Measurements from ENCODE around the gene NT5DC2.

The NT5DC2 gene

DNA sequence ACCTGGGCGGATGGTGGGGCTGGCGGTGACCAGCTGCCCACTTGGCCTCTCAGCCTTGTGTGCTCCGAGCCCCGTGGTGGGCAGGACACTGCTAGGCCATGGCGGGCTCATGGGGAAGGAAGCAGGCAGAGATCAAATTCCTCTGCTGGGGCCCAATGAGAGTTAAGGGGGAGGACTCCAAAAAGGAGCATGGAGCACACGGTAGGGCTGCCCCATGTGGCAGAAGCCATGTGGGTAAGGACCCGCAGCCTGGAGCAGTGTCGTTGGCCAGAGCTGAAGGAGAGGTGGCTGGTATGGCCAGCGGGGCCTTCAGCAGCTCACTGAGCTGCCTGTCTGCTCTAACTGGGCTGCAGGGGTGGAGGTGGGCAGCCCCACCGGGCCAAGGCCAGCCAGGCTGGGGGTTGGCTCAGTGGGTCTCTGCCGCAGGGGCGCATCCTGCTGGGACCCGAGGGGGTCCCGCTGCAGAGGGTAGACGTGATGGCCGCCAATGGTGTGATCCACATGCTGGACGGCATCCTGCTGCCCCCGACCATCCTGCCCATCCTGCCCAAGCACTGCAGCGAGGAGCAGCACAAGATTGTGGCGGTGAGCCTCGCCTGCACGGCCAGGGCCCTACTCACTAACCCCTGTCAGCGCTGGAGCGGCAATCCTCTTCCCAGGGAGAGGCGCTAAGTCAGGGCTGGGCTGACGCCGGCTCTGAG is 27.2 kb downstream of the NT5DC2 start:
- no peak for DNase-seq

DNA sequence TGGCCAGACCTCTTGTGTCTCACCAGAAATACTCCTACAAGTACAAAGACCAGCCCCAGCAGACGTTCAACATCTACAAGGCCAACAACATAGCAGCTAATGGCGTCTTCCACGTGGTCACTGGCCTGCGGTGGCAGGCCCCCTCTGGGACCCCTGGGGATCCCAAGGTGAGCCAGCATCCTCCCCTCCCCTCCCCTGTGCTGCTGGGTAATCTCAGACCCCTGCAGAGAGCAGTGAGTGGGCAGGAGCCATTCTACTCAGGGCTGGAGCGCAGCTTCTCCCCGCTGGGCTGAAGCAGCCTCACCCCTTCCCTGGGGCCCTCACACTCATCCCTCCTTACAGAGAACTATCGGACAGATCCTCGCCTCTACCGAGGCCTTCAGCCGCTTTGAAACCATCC is 28.7 kb downstream of the NT5DC2 start:
- no peak for DNase-seq

DNA sequence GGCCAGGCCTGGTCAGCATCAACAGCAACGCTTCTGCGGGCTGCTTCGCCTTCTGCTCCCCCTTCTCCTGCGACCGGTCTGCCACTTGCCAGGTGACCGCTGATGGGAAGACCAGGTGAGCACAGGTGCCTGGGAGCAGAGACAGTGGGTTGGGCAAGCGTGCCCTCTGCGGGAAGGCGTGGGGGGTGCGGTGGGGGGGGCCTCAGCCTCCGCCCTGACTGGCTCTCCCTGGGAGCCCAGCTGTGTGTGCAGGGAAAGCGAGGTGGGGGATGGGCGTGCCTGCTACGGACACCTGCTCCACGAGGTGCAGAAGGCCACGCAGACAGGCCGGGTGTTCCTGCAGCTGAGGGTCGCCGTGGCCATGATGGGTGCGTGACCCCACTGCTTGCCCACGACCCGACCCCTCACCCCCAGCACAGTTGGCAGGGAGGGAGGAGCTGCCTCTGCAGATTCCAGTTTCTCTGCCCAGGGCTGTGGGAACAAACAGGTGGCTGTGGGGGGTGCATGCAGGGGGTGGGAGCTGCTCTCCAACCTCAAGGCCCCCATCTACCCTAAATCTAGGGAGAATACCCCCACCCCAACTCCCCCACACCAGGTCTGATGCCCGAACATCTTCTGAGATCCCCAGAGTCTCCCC is 29.8 kb downstream of the NT5DC2 start:
- no peak for DNase-seq

DNA sequence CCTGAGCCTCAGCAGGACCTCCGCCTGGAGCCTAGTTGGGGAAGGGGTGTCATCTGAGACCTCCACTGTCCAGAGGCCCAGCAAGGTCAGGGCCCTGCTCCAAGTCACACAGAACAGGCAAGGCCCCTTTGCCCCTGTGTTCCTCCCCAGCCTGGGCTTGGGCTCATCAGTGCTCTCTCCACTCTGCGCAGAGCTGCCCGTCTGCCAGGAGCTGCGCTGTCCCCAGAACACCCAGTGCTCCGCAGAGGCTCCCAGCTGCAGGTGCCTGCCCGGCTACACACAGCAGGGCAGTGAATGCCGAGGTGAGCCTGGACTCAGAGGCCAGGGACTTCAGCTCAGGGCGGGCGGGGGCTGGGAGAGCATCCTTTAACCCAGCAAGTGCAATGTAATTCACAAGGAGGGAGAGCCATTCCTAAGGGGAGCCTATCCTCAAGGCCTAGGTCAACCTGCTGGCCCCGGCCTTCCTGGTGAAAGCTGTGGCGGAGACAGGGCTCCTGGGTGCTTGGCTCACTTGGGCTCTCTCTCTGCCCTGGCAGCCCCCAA is 30.8 kb downstream of the NT5DC2 start:
- no peak for DNase-seq

GRCh38 chr3:52502001-52502400 is 31.7 kb downstream of the NT5DC2 start:
- DNase-seq = no peak

- no peak for DNase-seq
These were observed 32.6 kb downstream of the NT5DC2 start for GRCh38 chr3:52501046-52501445.

GRCh38 chr3:52498137-52499054 is 35.3 kb downstream of the NT5DC2 start:
- DNase-seq = no peak

DNA sequence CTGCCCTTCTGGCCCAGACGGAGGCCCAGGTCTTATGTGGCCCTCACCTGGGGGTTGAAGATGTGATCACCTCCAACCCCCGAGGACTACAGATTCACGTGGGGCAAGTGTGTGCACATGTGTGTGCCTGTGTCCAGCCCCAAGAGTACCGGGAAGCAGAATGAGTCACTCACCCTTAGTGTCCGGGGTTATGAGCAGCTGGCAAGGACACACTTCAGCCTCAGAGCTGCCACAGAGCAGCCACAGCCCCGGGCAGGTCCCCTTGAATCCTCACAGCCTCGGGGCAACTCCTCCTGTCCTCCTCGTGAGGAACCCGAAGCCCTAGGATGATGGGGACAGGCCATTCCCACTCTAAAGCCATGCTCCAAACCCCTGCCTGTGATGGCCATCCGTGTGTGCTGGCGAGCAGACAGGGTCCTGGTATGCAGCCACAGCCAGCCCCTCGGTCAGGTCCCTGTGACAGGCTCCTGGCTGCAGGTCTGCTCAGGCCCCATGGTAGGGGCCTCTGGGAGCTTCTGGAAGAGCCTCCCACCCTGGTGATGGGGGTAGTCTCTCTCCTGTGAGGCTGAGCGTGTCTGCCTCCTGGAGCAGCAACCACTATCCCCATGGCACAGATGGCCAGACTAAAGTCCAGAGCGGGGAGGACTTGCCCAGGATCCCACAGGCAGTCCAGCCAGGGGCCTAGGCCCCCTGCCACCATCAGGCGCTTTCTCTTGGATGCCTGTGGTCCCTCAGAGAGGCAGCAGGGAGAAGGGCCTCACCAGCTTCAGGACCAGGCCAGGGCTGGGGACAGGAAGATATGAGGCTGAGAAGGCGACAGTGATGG is 37.7 kb downstream of the NT5DC2 start:
- DNase-seq = no peak

DNA sequence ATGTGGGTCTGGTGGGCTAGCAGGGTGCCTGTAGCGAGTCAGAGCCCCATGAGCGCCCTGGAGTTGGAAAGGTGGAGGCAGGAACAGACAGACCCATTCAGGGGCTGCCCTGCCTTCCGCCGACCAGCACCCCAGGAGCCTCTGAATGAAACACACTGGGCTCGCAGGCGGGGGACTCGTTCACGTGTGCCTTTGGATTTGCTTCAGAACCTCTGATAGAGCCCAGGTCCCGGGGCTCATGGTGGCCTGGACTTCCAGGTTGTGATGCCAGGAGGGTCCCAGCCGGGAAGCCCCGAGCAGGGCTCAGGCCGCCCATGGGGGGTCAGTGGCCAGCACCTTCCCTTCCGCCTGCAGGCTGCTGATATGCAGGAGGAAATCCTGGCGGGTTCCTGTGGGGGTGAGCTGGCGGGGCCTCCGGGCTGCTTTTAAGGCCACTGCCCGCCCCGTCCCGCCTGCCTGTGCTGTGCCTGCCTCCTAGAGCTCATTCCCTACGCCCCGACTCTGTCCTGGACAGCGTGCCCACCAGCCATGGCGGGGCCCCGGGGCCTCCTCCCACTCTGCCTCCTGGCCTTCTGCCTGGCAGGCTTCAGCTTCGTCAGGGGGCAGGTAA is 38.7 kb downstream of the NT5DC2 start, which contains the start of gene STAB1:
Gene STAB1 (plus strand): TSS at position 453 of the 610 bp plus-strand sequence. CDS start 76 bp downstream, at position 529.
- DNase-seq = no peak

DNA sequence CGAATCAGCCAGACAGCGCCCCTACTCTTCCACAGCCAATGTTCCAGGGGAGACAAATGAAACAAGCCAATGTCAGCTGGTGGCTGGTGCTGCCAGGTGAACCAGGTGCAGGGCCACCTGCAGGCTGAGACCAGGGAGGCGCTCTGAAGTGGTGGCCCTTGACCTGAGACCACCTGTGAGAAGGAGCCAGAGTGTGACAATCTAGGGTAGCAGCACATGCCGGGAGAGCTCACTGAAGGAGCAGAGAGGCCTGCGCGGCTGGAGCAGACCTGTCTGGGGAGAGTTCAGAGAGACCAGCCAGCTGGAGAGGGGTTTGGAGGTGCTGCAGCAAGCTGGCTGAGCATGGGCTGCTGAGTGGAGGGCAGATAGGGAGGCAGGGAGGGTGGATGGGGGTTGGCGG is 39.2 kb downstream of the NT5DC2 start:
- no peak for DNase-seq

DNA sequence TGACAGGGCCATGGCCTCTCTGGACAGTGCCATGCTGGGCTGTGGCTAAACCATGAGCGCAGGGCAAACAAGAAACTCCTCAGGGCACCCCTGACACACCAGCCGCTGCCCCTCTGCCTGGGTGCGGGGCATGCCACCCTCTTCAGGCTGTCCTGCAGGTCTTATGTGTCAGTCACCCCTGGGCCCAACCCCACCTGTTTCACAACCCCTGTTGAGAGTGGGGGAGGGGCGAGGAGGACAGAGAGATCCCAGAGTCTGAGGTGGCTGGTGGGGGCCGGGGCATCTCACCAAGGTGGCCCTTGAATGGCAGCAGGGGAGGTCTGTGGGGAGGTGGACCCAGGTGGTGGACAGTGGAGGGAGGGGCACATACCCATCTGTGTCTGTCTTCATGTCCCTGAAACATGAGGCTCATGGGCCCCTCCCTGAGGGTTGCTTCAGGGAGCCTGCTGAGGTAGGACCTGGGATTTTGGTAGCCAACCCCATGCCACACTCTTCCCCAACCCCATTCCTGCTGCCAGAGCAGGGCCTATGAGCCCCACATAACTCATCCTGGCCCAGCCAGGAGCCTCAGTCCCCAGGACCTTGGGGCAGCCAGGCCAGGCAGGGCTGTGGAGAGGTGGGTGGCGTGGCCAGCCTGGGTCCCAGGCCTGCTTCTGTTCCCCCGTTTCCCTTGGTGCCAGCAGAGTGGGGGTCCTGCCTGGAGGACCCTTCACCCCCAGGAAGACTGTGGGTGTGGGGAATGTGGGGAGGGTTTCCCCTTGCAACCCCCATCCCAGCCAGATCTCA is 40.2 kb downstream of the NT5DC2 start:
- DNase-seq = no peak

DNA sequence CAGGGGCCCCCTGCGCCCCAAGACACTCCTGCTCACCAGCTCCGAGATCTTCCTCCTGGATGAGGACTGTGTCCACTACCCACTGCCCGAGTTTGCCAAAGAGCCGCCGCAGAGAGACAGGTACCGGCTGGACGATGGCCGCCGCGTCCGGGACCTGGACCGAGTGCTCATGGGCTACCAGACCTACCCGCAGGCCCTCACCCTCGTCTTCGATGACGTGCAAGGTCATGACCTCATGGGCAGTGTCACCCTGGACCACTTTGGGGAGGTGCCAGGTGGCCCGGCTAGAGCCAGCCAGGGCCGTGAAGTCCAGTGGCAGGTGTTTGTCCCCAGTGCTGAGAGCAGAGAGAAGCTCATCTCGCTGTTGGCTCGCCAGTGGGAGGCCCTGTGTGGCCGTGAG is 41.6 kb downstream of the NT5DC2 start:
- no peak for DNase-seq

DNA sequence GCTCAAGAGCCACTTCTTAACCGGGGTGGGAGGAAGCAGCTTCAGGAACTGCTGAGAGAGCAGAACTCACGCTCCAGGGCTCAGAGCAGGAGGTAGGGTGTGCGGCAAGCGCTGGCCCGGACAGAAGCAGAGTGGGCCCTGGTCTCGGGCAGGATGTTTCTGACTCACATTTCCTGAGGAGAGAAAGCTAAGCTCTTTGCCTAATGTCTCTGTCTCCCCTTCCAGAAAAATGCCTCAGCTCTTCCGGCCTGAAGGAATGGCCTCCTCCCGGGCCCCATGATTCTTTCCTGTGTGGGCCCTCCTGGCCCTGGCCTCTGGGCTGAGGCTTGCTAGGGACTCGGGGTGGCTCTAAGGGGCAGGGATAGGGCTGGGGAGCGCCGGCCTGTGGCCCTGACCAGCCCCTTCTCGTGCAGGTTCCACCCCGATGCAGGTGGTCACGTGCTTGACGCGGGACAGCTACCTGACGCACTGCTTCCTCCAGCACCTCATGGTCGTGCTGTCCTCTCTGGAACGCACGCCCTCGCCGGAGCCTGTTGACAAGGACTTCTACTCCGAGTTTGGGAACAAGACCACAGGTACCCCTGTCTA is 42.6 kb downstream of the NT5DC2 start:
- DNase-seq = no peak

- no peak for DNase-seq
These were observed 43.4 kb downstream of the NT5DC2 start for GRCh38 chr3:52490035-52490938.

- DNase-seq = no peak
These were observed 44.2 kb downstream of the NT5DC2 start for GRCh38 chr3:52489453-52489852.

DNA sequence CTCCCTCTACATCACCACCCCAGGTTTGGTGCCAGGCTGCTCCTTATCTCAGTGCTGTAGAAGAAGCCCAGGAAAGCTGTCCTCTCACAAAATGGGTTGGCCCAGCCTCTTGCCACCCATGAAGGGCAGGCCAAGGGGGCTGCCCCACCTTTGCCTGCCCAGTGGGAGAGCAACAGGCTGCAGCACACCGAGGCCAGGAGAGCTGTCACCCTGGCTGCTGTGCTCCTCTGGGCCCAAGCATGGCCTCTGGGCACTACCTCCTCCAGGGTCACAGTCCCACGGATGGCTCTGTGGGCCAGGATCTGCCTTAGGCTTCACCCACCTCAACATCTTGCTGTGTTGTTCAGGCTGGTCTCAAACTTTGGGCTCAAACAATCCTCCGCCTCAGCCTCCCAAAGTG is 44.9 kb downstream of the NT5DC2 start:
- no peak for DNase-seq

- DNase-seq = no peak
These were observed 45.6 kb downstream of the NT5DC2 start for GRCh38 chr3:52487788-52488691.

- DNase-seq = no peak
These were observed 46.4 kb downstream of the NT5DC2 start for GRCh38 chr3:52487050-52487787.
